Kidney capillary endothelial cell (primary cell): ENCODE results near the gene TJP3.

ENCODE experiments used
- DNase-seq: peaks from one replicate; pipeline ENCODE4 v3.0.0-alpha.2; 2018; ENCODE audit warnings: low spot score

The TJP3 gene

GRCh38 chr19:3671680-3672574 is 36.3 kb upstream of the TJP3 start:
- DNase-seq, result peak; percentile 64

- no peak for DNase-seq
Measured at GRCh38 chr19:3672575-3672948, 35.6 kb upstream of the TJP3 start.

GRCh38 chr19:3672993-3673392 is 35.2 kb upstream of the TJP3 start:
- no peak for DNase-seq

DNA sequence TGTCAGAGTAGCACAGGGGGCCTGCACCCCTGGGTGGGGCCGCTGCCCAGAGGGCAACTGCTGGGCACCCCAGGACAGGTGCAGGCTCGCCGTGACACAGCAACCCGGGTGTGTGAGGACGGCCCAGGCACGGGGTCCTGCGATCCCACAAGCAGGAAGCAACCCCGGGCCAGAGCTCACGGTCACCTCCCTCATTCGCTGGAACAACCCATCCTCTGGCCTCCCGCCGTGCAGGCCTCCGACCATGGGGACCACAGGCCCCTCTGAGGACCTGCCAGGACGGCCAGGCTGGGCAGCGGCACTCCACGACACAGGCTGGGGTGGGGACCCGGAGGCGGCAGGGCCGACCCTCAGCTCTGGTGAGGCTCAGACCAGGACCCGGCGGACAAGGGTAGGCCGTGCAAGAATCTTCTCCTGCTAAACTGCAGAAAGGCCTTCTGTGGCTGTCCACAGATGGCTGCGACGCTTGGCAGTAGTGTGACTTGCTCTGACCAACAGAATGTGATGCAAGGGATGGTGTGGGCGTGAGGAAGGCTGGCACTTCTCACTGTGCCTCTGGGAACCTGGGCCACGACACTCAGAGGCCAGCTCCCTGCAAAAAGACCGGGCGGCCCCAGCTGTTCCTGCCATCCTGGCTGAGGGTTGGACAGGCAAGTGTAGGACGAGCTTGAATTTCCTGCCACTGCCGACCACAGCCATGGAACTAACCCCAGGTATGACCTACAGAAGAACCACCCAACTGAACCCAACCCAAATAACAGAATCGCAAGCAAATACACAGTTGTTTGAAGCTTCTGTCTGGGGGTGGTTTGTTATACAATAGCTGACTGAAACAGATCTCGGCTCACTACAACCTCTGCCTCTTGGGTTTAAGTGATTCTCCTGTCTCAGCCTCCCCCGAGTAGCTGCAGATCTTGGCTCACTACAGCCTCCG is 34.4 kb upstream of the TJP3 start:
- no peak for DNase-seq

- DNase-seq, result no peak
Measured at GRCh38 chr19:3674784-3675543, 33.2 kb upstream of the TJP3 start.

GRCh38 chr19:3678188-3678587 is 30.0 kb upstream of the TJP3 start:
- DNase-seq, result no peak

DNA sequence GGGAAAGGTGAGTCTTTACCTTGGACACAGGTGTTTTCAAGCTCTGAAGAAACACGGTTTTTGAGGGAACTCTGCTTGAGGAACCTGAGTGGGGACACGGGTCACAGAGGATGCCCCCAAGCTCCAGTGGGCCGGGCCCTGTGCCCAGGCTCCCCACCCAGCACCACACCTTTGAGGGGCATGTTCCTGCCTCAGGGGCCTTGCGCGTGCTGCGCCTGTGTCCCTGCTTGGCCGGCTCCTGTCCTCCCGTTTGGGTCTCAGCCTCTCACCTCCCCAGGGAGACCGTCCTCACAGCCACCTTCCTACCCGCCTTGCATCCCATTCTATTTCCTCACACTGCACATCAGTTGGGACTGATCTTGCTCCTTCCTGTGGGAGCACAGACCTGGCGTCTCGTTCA is 29.0 kb upstream of the TJP3 start:
- DNase-seq, result no peak

DNA sequence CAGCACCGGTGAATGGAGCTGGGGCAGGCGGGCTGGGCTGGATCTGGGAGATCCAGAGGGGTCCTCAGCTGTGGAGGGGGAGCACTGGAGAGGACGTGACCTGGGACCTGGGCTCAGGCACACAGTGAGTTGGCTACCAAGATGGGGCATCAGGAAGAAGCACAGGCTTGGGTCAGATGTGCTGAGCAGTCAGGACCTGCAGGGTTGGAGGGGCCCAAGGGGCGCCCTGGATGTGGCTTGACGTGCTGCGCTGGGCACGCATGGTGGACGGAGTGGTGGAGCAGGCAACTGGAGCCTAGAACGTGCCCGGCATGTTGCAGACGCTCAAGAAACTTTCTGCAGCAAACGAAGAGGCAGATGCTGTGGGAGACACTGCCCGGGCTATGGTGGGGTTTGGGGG is 28.6 kb upstream of the TJP3 start:
- DNase-seq, result no peak

GRCh38 chr19:3680939-3681338 is 27.2 kb upstream of the TJP3 start:
- no peak for DNase-seq

DNA sequence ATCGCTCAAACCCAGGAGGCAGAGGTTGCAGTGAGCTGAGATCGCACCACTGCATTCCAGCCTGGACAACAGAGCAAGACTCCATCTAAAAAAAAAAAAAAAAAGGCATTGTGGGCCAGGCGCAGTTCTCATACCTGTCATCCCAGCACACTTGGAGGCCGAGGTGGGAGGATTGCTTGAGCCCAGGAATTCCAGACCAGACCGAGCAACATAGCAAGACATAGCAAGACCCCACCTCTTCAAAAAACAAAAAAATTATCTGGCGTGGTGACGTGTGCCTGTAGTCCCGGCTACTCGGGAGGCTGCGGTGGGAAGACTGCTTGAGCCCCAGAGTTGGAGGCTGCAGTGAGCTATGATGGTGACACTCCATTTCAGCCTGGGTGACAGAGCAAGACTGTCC is 25.9 kb upstream of the TJP3 start:
- DNase-seq, result no peak

DNA sequence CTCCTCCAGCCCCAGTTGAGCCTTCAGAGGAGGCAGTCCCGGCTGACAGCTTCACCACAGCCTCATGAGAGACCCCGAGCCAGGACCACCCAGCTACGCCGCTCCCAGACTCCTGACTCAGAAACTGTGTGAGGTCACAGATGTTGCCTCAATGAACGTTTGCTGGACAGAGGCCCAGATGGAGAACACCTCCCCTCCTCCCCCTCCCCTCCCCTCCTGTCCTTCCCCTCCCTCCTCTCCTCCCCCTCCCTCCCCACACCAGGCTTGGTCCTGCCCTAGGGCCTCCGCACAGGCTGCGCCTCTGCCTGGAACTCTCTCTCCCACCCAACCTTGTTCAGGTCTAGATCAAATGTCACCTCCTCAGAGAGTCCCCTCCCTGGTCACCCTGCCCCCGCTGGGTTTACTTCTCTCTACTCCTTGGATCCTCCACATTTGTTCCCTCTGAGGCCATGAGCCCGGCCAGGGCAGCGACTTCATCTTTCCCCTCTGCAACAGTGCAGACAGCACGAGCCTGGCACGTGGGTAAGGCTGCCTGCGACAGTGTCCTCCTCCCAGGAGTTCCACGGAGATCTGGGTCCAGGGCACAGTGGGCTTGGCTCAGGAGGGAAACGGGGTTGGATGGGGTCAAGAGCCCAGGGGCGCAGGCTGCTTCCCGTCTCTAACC is 25.3 kb upstream of the TJP3 start:
- no peak for DNase-seq

DNA sequence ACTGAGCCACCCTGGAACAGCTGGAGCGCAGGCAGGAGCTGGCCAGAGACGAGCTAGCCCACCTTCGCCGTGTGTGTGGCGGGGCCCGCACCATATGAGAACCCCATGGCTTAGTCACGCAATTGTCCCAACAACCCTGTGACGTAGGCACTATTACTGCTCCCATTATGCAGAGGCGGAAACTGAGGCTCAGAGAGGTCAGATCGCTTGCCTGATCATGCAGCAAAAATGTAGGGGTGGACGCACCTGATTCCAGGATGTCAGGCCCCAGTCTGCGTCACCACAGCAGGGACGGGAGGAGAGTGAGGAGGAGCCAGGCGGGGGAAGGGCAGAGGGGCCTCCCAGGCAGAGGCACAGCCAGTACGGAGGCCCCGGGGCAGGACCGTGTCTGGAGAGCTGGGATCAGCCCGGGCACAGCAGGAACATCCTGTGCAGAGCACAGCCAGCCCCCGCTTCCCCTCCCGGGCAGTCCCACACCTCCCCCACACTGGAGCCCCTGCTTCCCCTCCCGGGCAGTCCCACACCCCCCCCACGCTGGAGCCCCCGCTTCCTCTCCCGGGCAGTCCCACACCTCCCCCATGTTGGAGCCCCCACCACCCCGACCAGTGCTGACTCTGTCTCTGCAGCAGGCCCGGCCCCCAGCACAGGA is 24.7 kb upstream of the TJP3 start:
- DNase-seq, result peak; percentile 83

DNA sequence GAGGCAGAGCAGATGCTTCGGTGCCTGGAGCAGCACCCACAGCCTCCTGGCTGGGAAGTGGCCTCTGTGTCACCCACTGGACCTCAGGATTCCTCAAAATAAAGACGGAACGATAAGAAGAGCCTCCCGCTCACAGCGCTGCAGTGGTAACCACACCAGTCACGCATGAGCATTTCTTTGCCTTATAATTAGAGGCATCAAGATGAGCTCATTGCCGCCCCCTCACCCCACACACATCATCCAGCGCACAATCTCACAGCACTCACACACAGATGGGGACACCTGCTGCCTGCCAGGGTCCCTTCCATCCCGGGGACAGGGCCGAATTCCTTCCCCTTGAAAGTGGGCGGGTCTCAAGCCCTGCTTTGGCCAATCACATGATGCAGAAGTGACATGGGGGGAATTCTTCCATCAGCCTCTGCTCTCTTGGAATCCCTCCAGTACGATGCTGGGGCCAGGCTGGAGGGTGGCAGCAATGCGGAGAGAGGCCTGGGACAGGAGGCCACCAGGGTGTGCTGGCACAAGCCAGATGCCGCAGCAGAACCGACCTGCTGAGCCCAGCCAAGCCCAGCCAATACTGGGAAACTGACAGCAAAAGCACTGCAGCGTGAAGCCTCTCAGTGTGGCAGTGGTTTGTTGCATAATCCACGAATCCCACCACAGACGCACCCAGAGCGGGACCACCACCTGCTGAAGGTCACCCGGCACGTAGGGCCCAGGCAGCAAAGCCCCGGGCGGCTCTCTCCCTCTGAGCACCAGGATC is 23.9 kb upstream of the TJP3 start:
- peak; percentile 47 for DNase-seq

- DNase-seq, result no peak
Measured at GRCh38 chr19:3684817-3685410, 23.3 kb upstream of the TJP3 start.

GRCh38 chr19:3687393-3687773 is 20.8 kb upstream of the TJP3 start:
- no peak for DNase-seq

GRCh38 chr19:3687774-3688706 is 20.1 kb upstream of the TJP3 start:
- no peak for DNase-seq

DNA sequence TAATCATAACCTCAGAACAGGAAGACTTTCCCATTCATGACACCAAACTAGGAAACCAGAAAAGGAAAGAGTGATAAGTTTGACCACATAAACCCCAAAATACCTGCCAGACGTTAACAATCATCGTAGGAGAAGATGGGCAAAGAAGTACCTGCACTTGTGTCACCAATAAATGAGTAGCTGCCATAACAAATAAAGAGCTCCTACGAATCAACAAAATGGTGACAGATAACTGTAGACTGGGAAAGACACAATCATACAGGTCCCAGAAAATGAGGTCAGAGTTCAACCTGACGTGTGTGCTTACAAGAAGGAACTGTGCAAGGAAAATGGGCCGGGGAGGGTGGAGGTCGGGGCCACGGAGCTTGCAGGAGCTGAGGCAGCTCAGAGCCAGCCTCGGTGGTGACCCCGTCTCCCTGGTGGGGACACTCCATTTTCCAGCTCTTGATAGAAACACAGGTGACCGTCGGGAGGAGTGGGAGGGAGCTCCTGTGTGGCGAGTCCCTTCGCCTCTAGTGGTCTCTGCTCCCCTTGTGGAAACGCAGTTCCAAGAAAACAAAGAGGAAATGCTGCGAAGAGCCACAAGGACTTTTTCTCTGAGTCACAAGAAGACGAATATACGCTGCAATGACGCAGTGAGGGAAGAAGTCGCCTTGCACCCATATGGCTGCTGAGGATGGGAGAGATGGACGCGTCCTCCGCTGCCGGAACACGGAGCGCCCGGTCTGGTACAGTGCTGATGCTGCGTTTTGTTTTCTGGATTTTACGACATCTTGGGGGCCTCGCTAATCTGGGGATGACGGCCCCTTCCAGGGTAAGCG is 17.4 kb upstream of the TJP3 start:
- no peak for DNase-seq

DNA sequence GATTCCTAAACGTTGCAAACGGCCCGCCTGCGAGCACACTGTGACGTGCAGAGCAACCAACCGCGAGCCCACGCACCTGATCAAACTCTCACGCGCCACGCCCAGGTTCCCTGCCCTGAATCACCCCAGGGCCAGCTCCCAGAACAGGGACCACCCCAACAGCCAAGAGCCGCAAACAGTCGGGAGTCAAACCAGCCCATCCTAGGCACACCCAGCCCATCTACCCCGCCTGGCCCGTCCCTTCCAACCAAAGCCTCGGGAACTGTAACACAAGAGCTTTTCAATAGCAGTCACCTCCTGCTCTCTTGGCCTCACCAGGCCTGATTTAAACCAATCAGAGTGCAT is 16.8 kb upstream of the TJP3 start:
- DNase-seq, result no peak
